ENCODE data around the gene ARFRP1. TPM values are rescaled to one million over a fixed set of nuclear protein-coding genes. Genes with fewer than 3 reads are reported as not detected.

Gene ARFRP1
- total RNA-seq, 1 donor from 2014 or later, result 23.6 TPM

DNA sequence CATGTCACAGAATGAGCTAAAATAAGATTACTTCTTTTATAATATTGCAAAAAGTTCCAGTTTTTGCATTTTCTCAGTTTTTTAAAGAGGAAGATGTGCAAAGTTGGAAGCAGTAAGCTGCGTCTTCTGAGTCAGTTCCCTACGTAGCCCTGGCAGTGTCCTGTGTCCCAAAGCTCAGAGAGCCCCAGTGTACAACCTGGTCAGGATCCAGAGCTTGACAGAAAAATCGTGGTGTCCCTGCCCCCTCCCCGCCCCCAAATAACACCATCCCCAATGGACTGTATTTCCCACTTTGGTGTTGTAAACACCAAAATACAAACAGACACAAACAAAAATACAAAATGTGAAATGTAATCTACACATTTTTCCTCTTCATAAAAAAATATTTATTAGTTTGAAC is 36.4 kb upstream of the ARFRP1 start:
- DNase-seq (ENCODE audit: low spot score) (no peak), ATAC-seq (no peak)

DNA sequence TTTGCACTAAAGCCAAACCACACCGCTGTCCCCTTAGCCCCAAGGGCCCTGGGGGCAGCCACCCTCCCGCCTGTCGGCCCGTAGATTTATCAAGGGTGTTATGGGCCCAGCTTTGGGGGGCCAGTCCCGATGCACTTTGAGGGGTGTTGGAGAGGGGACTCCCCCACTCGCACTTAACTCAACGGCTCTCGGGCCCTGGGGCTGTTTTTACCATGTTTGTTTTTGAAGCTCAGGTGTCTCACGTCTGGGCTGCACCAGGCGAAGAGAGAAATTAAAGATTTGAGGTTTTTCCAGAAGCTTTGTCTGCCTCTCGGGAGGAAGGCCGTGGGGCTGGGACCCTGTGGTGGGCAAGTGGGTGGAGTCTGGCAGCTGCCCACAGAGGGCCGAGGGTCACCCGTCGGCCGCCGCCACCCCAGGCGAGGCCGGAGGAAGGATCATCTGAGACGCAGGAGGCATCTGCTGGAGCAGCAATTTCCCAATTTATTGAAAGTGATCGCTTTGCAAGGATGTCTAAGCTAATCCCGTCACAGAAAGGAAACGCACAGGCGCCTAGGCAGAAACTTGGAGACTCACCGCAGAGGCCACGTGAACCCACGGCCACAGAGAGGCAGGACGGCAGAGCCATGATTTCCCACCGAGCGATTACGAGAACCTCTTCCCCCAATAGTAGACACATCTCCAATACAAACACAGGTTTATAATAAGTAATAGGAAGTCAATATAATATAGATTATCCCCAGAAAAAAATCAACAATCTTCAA is 35.6 kb upstream of the ARFRP1 start:
- ATAC-seq, result no peak
- no peak for DNase-seq (ENCODE audit: low spot score)

GRCh38 chr20:63742381-63743024 is 34.7 kb upstream of the ARFRP1 start:
- no peak for ATAC-seq
- no peak for DNase-seq (ENCODE audit: low spot score)

DNA sequence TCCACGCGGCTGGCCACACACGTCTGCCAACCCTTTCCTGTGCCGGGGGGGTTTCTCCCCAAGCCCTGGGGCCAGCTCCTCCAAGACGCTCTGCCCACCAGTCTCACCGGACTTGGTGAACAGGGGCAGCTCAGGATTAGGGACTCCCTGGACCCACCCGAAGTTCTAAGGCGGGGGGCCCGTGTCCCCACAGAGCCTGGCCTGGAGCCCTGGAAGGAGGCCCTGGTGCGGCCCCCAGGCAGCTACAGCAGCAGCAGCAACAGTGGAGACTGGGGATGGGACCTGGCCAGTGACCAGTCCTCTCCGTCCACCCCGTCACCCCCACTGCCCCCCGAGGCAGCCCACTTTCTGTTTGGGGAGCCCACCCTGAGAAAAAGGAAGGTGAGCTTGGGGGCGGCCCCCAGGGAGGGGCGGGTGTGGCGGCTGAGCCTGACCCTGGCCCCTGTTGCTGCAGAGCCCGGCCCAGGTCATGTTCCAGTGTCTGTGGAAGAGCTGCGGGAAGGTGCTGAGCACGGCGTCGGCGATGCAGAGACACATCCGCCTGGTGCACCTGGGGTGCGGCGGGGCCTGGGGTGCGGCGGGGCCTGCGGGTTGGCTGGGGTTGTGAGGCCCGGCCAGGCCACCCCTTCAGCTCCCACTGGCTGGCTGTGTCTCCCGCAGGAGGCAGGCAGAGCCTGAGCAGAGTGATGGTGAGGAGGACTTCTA is 34.1 kb upstream of the ARFRP1 start:
- DNase-seq (ENCODE audit: low spot score) (peak; percentile 53), ATAC-seq (no peak)

DNA sequence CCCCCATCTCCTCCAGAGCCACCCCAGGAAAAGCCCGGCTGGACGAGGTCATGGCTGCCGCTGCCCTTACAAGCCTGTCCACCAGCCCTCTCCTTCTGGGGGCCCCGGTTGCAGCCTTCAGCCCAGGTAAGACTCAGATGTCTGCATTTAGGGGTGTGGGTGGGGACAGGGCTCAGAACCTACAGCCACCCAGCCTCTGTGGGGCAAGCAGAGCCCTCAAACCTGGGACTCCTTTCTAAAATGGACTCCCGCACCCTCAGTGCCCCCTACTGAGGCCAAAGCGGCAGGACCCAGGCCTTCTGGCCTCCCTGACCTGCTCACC is 33.5 kb upstream of the ARFRP1 start:
- DNase-seq (ENCODE audit: low spot score), result no peak
- no peak for ATAC-seq

- ATAC-seq (peak; percentile 48), DNase-seq (ENCODE audit: low spot score) (peak; percentile 98)
Measured at GRCh38 chr20:63740627-63741353, 33.0 kb upstream of the ARFRP1 start.

GRCh38 chr20:63740070-63740626 is 32.4 kb upstream of the ARFRP1 start:
- peak; percentile 79 for DNase-seq (ENCODE audit: low spot score)
- ATAC-seq, result peak; percentile 5

DNA sequence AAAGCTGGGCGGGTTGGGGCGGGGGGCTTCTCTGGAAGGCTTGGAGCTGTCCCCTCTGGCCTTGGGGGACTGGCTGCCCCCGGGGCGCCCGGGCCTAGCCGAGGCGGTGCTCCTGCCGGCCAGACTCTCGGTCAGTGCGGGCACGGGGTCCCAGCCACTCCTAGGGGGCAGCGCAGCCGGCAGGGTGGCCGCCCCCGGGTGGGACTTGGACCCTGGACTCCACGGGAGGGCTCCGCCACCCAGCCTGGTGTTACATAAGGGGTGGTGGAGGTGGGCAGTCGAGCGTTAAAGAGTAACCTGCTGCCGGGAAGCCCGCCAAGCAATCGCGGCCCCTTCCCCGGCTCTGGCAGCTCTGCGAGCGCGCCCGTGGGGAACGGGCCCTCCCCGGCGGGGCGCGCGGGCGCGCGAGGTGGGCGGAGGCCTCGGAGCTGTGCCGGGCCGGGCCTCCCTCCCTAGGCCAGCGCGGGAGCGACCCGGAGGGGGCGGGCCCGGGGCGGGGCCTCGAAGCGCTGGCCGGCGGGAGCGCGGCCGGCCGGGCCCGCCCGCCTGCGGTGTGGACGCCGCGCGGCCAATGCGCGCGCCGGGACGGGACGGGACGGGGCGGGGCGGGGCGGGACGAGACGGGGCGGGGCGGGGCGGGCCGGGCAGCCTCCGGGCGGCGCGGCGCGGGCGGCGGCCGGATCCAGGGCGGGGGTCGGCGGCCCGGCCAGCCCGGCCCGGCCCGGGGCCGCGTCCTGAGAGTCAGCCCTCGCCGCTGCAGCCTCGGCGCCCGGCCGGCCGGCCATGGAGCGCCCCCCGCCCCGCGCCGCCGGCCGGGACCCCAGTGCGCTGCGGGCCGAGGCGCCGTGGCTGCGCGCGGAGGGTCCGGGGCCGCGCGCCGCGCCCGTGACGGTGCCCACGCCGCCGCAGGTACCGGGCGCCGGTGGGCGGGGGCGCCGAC is 31.6 kb upstream of the ARFRP1 start, which contains the start of gene SLC2A4RG:
TSS of gene SLC2A4RG (plus strand) at position 647 of the 940 bp plus-strand sequence. CDS start at position 784, 137 bp downstream.
- DNase-seq (ENCODE audit: low spot score) (peak; percentile 97), ATAC-seq (peak; percentile 34)

DNA sequence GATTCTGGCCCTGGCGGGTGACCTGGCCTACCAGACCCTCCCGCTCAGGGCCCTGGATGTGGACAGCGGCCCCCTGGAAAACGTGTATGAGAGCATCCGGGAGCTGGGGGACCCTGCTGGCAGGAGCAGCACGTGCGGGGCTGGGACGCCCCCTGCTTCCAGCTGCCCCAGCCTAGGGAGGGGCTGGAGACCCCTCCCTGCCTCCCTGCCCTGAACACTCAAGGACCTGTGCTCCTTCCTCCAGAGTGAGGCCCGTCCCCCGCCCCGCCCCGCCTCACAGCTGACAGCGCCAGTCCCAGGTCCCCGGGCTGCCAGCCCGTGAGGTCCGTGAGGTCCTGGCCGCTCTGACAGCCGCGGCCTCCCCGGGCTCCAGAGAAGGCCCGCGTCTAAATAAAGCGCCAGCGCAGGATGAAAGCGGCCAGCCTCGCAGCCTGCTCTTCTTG is 30.9 kb upstream of the ARFRP1 start:
- ATAC-seq (peak; percentile 3), DNase-seq (ENCODE audit: low spot score) (peak; percentile 78)

DNA sequence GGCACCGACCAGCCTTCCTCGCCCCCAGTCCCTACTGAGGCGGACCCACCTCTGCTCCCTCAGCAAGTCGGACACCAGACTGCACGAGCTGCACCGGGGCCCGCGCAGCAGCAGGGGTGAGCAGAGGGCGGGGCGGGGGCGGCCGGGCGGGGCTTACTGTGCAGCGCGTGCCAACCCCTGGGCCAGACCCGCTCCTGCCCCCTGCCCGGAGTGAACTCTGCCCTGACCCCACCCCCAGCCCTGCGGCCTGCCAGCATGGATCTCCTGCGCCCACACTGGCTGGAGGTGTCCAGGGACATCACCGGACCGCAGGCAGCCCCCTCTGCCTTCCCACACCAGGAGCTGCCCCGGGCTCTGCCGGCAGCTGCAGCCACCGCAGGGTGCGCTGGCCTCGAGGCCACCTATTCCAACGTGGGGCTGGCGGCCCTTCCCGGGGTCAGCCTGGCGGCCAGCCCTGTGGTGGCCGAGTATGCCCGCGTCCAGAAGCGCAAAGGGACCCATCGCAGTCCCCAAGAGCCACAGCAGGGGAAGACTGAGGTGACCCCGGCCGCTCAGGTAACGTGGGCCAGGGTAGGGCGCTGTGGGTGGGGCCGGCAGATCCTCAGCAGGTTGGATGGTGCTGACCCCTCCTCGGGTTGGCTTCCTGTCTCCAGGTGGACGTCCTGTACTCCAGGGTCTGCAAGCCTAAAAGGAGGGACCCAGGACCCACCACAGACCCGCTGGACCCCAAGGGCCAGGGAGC is 30.3 kb upstream of the ARFRP1 start:
- DNase-seq (ENCODE audit: low spot score) (peak; percentile 96), ATAC-seq (peak; percentile 26)

- DNase-seq (ENCODE audit: low spot score) (no peak), ATAC-seq (no peak)
Measured at GRCh38 chr20:63737695-63737944, 29.8 kb upstream of the ARFRP1 start.

DNA sequence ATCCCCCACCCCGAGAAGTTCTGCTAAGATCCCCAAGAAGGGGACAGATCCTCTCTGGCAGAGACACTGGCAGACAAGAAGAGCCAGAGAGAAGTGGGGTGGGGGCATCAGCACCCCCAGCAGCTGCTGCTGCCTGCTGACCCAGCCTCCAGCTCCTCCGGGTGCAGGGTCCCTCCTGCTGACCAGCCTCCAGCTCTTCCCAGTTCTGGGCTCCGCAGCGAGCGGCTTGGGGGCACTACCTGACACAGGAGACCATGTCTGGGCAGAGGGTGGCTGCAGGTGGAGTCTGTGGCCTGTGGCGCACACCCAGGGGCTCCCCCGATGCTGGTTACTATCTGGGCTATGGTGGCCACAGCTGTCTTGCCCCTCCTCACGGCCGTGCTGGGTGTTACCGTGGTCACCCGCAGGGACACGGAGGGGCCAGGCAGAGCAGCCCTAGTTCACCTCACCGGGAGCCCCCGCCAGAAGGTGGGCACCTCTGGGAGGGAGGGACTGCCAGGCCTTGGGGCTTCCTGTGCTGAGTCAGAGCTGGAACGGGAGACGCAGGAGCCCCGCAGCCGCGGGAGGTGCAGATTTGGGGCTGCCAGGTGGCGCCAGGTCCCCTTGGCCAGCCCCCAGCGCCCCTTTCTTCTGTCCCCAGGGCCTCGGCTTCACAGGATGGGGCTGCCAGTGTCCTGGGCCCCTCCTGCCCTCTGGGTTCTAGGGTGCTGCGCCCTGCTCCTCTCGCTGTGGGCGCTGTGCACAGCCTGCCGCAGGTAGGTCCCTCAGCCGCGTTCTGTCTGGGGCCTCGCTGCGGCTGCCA is 29.3 kb upstream of the ARFRP1 start:
- ATAC-seq (peak; percentile 0), DNase-seq (ENCODE audit: low spot score) (peak; percentile 67)

DNA sequence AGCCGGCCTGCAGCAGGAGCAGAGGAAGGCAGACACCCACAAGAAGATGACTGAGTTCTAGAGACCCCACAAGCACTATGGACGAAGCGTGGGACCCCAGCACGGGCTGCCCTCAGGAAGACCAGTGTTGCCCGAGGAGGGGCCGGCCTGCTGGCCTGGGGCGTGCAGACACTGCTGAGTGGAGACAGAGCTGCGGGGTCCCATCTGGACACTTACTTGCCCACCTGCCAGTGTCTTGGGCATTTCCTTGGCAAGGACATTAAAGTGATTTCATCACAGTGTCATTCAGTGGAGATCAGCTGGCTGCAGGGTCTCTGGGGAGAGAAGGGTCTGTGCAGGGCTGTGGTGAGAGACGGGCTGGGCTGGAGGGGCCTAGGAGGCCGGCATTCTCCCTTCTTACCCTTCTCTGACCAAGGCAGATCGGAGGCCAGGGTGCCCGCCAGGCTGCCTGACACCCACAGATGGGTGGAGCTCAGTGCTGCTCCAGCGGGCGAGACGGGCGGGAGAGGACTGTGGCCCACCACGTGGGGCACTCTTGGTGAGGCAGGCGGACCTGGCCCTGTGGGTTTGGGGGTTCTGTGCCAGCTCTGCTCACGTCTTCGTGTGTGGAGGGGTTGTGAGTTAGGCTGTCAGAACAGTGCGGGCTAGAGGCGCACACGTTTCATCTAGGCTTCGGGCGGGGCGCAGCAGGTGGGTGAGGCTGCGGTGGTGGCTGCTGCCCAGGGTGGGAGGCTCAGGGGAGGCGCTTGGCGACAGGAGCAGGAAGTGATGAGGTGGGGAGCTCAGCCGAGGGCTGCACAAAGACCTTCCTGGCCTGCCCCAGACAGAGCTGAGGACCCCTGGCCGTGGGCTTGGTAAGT is 28.3 kb upstream of the ARFRP1 start, which contains the start of gene LIME1:
TSS of gene LIME1 (plus strand) at position 806 of the 860 bp plus-strand sequence. CDS start 886 bp downstream, outside the sequence.
- peak; percentile 16 for ATAC-seq
- peak; percentile 90 for DNase-seq (ENCODE audit: low spot score)

DNA sequence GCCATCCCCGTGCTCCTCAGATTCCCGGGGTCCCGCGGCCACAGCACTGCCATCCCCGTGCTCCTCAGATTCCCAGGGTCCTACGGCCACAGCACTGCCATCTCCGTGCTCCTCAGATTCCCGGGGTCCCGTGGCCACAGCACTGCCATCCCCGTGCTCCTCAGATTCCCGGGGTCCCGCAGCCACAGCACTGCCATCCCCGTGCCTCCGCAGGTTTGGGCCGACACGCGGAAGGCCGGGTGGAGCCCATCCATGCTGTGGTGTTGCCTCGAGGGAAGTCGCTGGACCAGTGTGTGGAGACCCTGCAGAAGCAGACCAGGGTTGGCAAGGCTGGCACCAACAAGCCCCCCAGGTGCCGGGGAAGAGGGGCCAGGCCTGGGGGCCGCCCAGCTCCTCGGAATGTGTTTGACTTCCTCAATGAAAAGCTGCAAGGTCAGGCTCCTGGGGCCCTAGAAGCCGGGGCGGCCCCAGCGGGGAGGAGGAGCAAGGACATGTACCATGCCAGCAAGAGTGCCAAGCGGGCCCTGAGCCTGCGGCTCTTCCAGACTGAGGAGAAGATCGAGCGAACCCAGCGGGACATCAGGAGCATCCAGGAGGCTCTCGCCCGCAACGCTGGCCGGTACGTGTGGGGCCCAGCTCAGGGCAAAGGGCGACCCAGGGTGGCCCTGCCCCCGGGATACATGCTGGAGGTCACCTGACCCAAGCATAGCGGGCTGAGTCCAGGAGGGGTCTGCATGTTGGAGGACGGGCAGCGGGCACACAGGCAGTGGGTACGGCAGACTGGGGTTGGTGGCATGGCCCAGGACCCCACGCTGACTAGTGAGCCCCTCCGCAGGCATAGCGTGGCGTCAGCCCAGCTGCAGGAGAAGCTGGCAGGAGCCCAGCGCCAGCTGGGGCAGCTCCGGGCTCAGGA is 27.4 kb upstream of the ARFRP1 start:
- ATAC-seq (peak; percentile 25), DNase-seq (ENCODE audit: low spot score) (peak; percentile 84)

GRCh38 chr20:63734111-63734945 is 26.6 kb upstream of the ARFRP1 start:
- DNase-seq (ENCODE audit: low spot score), result peak; percentile 97
- peak; percentile 36 for ATAC-seq

Measured in left lobe of liver (tissue), 2 donors.